K562 (cell line): Measurements from ENCODE around the gene IPO11. TPM values are rescaled to one million over a fixed set of nuclear protein-coding genes. Genes with fewer than 3 reads are reported as not detected.

Source experiments
- ATAC-seq: fragments of 200-7000 bp; cut with Tn5 transposase; 3 replicates; pipeline ENCODE4 v1.9.1; 2020; ENCODE audit warnings: moderate library complexity
- BruUV-seq: library from RNA; stranded (reverse); fragments of 400-500 nt; replicated peaks from 2 replicates; lab custom pipeline; 2021; lab: Mats Ljungman, UMichigan
- CTCF ChIA-PET: fragments of 300-600 bp; formaldehyde crosslinking; extraction: SDS; loops from one replicate; lab custom pipeline; 2021; ENCODE audit warnings: low intra/inter-chr PET ratio; lab: Yijun Ruan, JAX
- POLR2A ChIA-PET: fragments of 300-600, 350-650 bp; sonication (Branson Sonifier 250); formaldehyde crosslinking; extraction: SDS; loops from one replicate; lab custom pipeline; 2021; ENCODE audit warnings: antibody characterized with exemption, inconsistent platforms; lab: Yijun Ruan, JAX
- DNase-seq, 4 experiments: peaks; one replicate each; pipeline versions ENCODE4 v3.0.0 to v3.0.0-alpha.2; 2011 to 2018; ENCODE audit warnings: low spot score in 3 of 4, mixed read lengths in 3 of 4; ENCODE audit errors: extremely low read depth in 1 of 4
- FAIRE-seq: peaks from 2 replicates; lab custom pipeline; 2011; peaks lifted over from hg19 to GRCh38; lab: Jason Lieb, UNC
- H2AFZ ChIP-seq: 2 replicates; pipeline ENCODE4 v1.6.0; 2011; ENCODE audit warnings: low read depth, low read length, control low read depth, inconsistent platforms
- H3K27ac ChIP-seq: fragments of 200-600 bp; 3 replicates; pipeline ENCODE4 v1.8.0; 2011; ENCODE audit warnings: low read depth, mild to moderate bottlenecking, control low read depth, inconsistent platforms, low read length, moderate library complexity, mixed read lengths; ENCODE audit errors: extremely low read depth
- H3K27me3 ChIP-seq, 2 experiments: fragments of 300-600 bp in 1 of 2; 2 replicates in 1 of 2; 3 replicates in 1 of 2; pipeline versions ENCODE4 v1.6.0 to v1.8.0; 2011; ENCODE audit warnings: inconsistent platforms in 2 of 2, low read length in 2 of 2, mild to moderate bottlenecking in 1 of 2, mixed read lengths in 1 of 2, moderate library complexity in 1 of 2; ENCODE audit not compliant: control insufficient read depth in 2 of 2, insufficient read depth in 2 of 2
- H3K36me3 ChIP-seq: fragments of 300-600 bp; 3 replicates; pipeline ENCODE4 v1.8.0; 2011; ENCODE audit warnings: mild to moderate bottlenecking, low read length, inconsistent platforms; ENCODE audit not compliant: control insufficient read depth, insufficient read depth
- H3K4me1 ChIP-seq, 2 experiments: fragments of 200-600 bp in 1 of 2; replicated peaks in 1 of 2; 2 replicates in 1 of 2; 3 replicates in 1 of 2; pipeline versions ENCODE4 v1.5.1 to v1.8.0; 2011; ENCODE audit warnings: inconsistent platforms in 2 of 2, low read length in 2 of 2, mild to moderate bottlenecking in 1 of 2, mixed read lengths in 1 of 2, moderate library complexity in 1 of 2; ENCODE audit not compliant: control insufficient read depth in 2 of 2, insufficient read depth in 2 of 2
- H3K4me2 ChIP-seq: 2 replicates; pipeline ENCODE4 v1.6.1; 2011; ENCODE audit warnings: low read length, control low read depth, inconsistent platforms, mixed read lengths; ENCODE audit not compliant: insufficient read depth
- H3K4me3 ChIP-seq: fragments of 200-600 bp; sonication (generic), shearing (Covaris generic); 2 replicates; pipeline ENCODE4 v1.5.1; 2016; ENCODE audit warnings: control low read depth, inconsistent platforms
- H3K79me2 ChIP-seq: fragments of 200-600 bp; 3 replicates; pipeline ENCODE4 v1.8.0; 2011; ENCODE audit warnings: low read length, inconsistent platforms; ENCODE audit not compliant: control insufficient read depth, insufficient read depth
- H3K9ac ChIP-seq, 2 experiments: 2 replicates each; pipeline versions ENCODE4 v1.6.0 to v1.6.1; 2011; ENCODE audit warnings: low read depth in 2 of 2, low read length in 2 of 2, control low read depth in 1 of 2, inconsistent platforms in 1 of 2, mild to moderate bottlenecking in 1 of 2, mixed read lengths in 1 of 2; ENCODE audit not compliant: insufficient read depth in 1 of 2
- H3K9me1 ChIP-seq: one replicate; pipeline ENCODE4 v1.6.0; 2011; ENCODE audit warnings: inconsistent platforms, mild to moderate bottlenecking, low read length, moderate library complexity; ENCODE audit not compliant: control insufficient read depth, insufficient read depth
- H3K9me3 ChIP-seq: replicated peaks from 2 replicates; pipeline ENCODE4 v1.5.1; 2011; ENCODE audit warnings: low read depth, low read length, inconsistent platforms; ENCODE audit not compliant: control insufficient read depth, insufficient read depth
- H4K20me1 ChIP-seq: replicated peaks from 2 replicates; pipeline ENCODE4 v1.6.1; 2011; ENCODE audit warnings: low read length, inconsistent platforms, mixed read lengths; ENCODE audit not compliant: control insufficient read depth, insufficient read depth
- GTF2F1 ChIP-seq: IDR thresholded peaks from 2 replicates; pipeline ENCODE4 v1.6.1; 2011; ENCODE audit warnings: low read depth, low read length, improper control_type of control experiment
- KLF13 ChIP-seq: fragments of 450-650 bp; IDR thresholded peaks from 2 replicates; pipeline ENCODE4 v1.6.1; 2016; ENCODE audit warnings: missing genetic modification characterization, low read depth, mild to moderate bottlenecking, missing compliant biosample characterization, moderate library complexity, borderline replicate concordance
- SMC3 ChIP-seq: conservative IDR thresholded peaks from 2 replicates; pipeline ENCODE4 v1.6.1; 2011; ENCODE audit warnings: low read depth, low read length, improper control_type of control experiment; ENCODE audit not compliant: insufficient read depth
- WGBS: fragments of 100-300 bp; shearing (Covaris generic); methylation state at CpG from one replicate; pipeline ENCODE4 v1.1.6; 2016; ENCODE audit warnings: low coverage, mixed read lengths; ENCODE audit not compliant: insufficient coverage; ENCODE audit errors: missing lambda C conversion rate; 5-methylcytosine and 5-hydroxymethylcytosine counted together
- in situ Hi-C: fragments of 300-500 bp; cut with MboI; formaldehyde crosslinking; loops from 4 replicates; pipeline ENCODE4 v1.15.0; 2018; ENCODE audit warnings: inconsistent platforms, mixed read lengths
- intact Hi-C: fragments of 100-400 bp; cut with micrococcal nuclease; formaldehyde crosslinking; loops from 2 replicates; pipeline ENCODE4 v1.14.2; 2022
- polyA plus RNA-seq, 8 experiments: library from polyadenylated mRNA; depleted of rRNA in 4 of 8; stranded (reverse) in 5 of 8; unstranded in 3 of 8; fragments of >200 nt; fragmentation: Nextera tagmentation in 2 of 8; fragmentation: Illumina TruSeq in 1 of 8; extraction: Ambion mirVana in 2 of 8; extraction: Trizol in 1 of 8; gene quantifications; 2 replicates each; pipeline versions ENCODE4 v1.2.1 to v1.2.3, GENCODE V29; 2011 to 2014; ENCODE audit warnings: inconsistent platforms in 1 of 8, missing spikeins in 1 of 8
- total RNA-seq, 7 experiments: library from RNA; depleted of rRNA in 6 of 7; stranded (reverse); fragments of >200 nt in 6 of 7; fragmentation: Illumina TruSeq in 2 of 7; extraction: Trizol in 2 of 7; gene quantifications; 2 replicates each; pipeline versions ENCODE4 v1.2.1 to v1.2.3, GENCODE V29; 2011 to 2021; ENCODE audit warnings: low replicate concordance in 1 of 7
- TF ChIP-seq, protein P1 (sequence below): fragments of 250-450 bp; sonication (Bioruptor Pico); IDR thresholded peaks from 2 replicates; pipeline ENCODE4 v1.4.0; 2020; ENCODE audit warnings: mild to moderate bottlenecking
- TF ChIP-seq, protein P2 (sequence below): fragments of 450-650 bp; IDR thresholded peaks from 2 replicates; pipeline ENCODE4 v1.6.1; 2018; ENCODE audit not compliant: partially characterized antibody

Gene IPO11
- total and polyA plus RNA-seq, 9 of the 15 experiments (the other 6 are each of a cell fraction or from before 2014, with no cell fraction given) = 38.7 to 96.0 (median 70.9) TPM

DNA sequence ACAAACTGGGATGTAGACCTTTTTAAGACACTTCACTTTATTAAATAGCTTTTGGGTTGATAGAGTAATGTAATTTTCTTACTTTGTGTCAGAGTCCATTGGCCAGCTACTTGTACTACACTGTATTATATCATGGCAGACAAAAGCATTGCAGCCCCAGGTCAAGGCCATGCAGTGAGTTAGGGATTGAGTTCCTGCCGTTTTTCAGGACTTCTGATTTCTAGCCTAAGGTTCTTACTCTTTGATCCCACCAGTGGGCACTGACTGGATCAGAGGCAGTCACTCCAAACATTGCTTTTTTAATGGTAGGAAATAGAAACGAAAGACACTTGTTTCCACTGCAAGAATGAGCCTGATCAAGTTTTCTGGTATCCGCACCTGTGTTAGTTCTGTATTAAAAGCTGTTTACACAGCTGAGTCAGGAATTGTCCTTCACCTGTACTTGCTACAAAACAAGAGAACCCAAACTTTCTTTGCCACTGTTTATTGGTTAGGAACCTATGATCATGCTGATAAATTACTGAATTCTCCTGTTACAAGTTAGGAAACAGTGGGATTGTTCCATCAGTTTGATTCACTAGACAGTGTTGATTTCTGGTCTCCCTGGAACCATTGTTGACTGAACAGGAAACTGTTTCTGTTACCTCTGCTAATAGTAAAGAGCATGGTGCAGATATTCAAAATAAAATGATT, 188.1 kb downstream of the IPO11 start:
- Histone ChIP-seq H3K9ac (no peak overlapping the region), H3K27ac (no peak overlapping the region), H3K4me2 (no peak overlapping the region), H3K9me3 (no peaks in the 10 kb centered on the region), H3K4me1 (no peaks in the 10 kb centered on the region; a peak in 1 of 5 replicates), H3K4me3 (no peak overlapping the region), H3K36me3 (peaks cover 32% of the 10 kb centered on the region), H4K20me1 (no peaks in the 10 kb centered on the region), H3K79me2 (no peaks in the 10 kb centered on the region), H3K9me1 (no peaks in the 10 kb centered on the region), H2AFZ (no peak overlapping the region), H3K27me3 (no peaks in the 10 kb centered on the region)
- POLR2A ChIA-PET = no interaction called here
- 77% methylated on average over 3 of the region's 3 CpGs for WGBS
- DNase-seq (no peak), FAIRE-seq (no peak), ATAC-seq (no peak)
- no peak for TF ChIP-seq KLF13 (tag)
- no peak for TF ChIP-seq SMC3
- CTCF ChIA-PET = no interaction called here
- intact Hi-C loops = no loop called here
- BruUV-seq = no TSS peak
- in situ Hi-C loops = no loop called here

DNA sequence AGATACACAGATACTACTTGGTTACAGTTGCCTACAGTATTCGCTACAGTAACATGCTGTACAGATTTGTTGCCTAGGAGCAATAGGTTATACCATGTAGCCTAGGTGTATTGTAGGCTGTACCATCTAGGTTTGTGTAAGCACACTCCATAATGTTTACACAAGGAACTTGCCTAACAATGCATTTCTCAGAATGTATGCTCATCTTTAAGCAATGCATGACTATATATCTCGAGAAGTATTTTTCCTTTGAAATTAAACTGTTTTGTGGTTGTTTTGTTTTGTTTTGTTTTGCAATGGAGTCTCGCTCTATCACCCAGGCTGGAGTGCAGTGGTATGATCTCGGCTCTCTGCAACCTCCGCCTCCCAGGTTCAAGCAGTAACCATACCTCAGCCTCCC, 191.4 kb downstream of the IPO11 start:
- WGBS = 97% methylated on average over 5 of the region's 5 CpGs
- no TSS peak for BruUV-seq

More for the DNA sequence above, 191.4 kb downstream of the IPO11 start:
- no peak for ATAC-seq
- Histone ChIP-seq H3K27me3 (no peaks in the 10 kb centered on the region), H3K36me3 (peaks cover 36% of the 10 kb centered on the region), H3K27ac (no peak overlapping the region), H3K4me3 (no peak overlapping the region), H3K4me1 (no peaks in the 10 kb centered on the region), H3K9me3 (no peaks in the 10 kb centered on the region), H2AFZ (no peak overlapping the region), H3K9me1 (no peaks in the 10 kb centered on the region), H4K20me1 (no peaks in the 10 kb centered on the region), H3K4me2 (no peak overlapping the region), H3K79me2 (no peaks in the 10 kb centered on the region), H3K9ac (no peak overlapping the region)
- DNase-seq = no peak
- no peak for FAIRE-seq
- in situ Hi-C loops = no loop called here
- ChIA-PET POLR2A (interaction anchor here (0.9 kb wide), 1 partner anchor 10 kb away, joined by 3 read pairs; no protein-coding TSS in a partner anchor), CTCF (no interaction called here)
- intact Hi-C loops = no loop called here
- TF ChIP-seq, protein P1, sequence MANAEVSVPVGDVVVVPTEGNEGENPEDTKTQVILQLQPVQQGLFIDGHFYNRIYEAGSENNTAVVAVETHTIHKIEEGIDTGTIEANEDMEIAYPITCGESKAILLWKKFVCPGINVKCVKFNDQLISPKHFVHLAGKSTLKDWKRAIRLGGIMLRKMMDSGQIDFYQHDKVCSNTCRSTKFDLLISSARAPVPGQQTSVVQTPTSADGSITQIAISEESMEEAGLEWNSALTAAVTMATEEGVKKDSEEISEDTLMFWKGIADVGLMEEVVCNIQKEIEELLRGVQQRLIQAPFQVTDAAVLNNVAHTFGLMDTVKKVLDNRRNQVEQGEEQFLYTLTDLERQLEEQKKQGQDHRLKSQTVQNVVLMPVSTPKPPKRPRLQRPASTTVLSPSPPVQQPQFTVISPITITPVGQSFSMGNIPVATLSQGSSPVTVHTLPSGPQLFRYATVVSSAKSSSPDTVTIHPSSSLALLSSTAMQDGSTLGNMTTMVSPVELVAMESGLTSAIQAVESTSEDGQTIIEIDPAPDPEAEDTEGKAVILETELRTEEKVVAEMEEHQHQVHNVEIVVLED (CRISPR knock-in tag) = no peak
- TF ChIP-seq GTF2F1 = no peak
- TF ChIP-seq, protein P2, sequence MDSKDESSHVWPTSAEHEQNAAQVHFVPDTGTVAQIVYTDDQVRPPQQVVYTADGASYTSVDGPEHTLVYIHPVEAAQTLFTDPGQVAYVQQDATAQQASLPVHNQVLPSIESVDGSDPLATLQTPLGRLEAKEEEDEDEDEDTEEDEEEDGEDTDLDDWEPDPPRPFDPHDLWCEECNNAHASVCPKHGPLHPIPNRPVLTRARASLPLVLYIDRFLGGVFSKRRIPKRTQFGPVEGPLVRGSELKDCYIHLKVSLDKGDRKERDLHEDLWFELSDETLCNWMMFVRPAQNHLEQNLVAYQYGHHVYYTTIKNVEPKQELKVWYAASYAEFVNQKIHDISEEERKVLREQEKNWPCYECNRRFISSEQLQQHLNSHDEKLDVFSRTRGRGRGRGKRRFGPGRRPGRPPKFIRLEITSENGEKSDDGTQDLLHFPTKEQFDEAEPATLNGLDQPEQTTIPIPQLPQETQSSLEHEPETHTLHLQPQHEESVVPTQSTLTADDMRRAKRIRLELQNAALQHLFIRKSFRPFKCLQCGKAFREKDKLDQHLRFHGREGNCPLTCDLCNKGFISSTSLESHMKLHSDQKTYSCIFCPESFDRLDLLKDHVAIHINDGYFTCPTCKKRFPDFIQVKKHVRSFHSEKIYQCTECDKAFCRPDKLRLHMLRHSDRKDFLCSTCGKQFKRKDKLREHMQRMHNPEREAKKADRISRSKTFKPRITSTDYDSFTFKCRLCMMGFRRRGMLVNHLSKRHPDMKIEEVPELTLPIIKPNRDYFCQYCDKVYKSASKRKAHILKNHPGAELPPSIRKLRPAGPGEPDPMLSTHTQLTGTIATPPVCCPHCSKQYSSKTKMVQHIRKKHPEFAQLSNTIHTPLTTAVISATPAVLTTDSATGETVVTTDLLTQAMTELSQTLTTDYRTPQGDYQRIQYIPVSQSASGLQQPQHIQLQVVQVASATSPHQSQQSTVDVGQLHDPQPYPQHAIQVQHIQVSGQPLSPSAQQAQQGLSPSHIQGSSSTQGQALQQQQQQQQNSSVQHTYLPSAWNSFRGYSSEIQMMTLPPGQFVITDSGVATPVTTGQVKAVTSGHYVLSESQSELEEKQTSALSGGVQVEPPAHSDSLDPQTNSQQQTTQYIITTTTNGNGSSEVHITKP = peak; percentile 78
